Astrocyte (in vitro differentiated cells and primary cell): Measurements from ENCODE around the gene PLEKHG3.

Source experiments
- EZH2 ChIP-seq: IDR thresholded peaks from 2 replicates; pipeline ENCODE4 v1.6.1; 2012; ENCODE audit warnings: mild to moderate bottlenecking, low read length, inconsistent platforms; ENCODE audit not compliant: insufficient read depth
- TF ChIP-seq, protein P1 (sequence below): IDR thresholded peaks from 2 replicates; pipeline ENCODE4 v1.5.1; 2011; ENCODE audit warnings: low read depth, mild to moderate bottlenecking, inconsistent platforms, low read length, moderate library complexity; ENCODE audit not compliant: insufficient read depth

DNA sequence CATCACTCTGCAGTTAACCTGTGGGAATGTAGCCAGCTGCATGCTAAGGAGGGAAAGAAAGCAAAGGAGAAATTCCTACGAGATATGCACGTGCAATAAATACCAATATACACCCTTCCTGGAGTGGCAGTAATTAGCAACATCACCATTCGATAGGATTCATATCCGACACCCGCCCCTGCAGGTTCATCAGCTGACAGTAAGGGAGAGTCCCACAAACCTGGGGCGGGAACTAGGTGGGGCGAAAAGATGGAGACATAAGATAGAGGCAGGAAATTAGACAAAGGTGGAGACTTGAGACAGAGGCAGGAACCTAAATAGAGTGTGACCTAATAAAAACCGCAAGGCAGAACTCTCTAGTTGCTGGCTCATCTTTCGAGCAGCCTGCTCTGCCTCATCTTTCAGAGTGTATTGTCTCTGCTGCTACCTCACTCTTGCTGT is 51.6 kb downstream of the PLEKHG3 start:
- TF ChIP-seq, protein P1, sequence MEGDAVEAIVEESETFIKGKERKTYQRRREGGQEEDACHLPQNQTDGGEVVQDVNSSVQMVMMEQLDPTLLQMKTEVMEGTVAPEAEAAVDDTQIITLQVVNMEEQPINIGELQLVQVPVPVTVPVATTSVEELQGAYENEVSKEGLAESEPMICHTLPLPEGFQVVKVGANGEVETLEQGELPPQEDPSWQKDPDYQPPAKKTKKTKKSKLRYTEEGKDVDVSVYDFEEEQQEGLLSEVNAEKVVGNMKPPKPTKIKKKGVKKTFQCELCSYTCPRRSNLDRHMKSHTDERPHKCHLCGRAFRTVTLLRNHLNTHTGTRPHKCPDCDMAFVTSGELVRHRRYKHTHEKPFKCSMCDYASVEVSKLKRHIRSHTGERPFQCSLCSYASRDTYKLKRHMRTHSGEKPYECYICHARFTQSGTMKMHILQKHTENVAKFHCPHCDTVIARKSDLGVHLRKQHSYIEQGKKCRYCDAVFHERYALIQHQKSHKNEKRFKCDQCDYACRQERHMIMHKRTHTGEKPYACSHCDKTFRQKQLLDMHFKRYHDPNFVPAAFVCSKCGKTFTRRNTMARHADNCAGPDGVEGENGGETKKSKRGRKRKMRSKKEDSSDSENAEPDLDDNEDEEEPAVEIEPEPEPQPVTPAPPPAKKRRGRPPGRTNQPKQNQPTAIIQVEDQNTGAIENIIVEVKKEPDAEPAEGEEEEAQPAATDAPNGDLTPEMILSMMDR, result no peak
- TF ChIP-seq EZH2, result no peak
